Caco-2 (cell line): ENCODE measurements around the gene FGF22. TPM values are rescaled to one million over a fixed set of nuclear protein-coding genes. Genes with fewer than 3 reads are reported as not detected.

ENCODE experiments used
- BruUV-seq: library from RNA; stranded (reverse); fragments of 400-500 nt; replicated peaks from 2 replicates; lab custom pipeline; 2021; lab: Mats Ljungman, UMichigan
- CTCF ChIA-PET: fragments of 300-600 bp; sonication (Branson Sonifier 250); formaldehyde crosslinking; loops from one replicate; lab custom pipeline; 2022; ENCODE audit warnings: antibody characterized with exemption; lab: Charles Lee
- POLR2A ChIA-PET: fragments of 300-600 bp; sonication (Branson Sonifier 250); formaldehyde crosslinking; loops from one replicate; lab custom pipeline; 2022; ENCODE audit warnings: antibody characterized with exemption; lab: Charles Lee
- DNase-seq, 2 experiments: peaks; one replicate each; pipeline versions ENCODE4 v3.0.0 to v3.0.0-alpha.2; 2020 to 2022
- H3K27me3 ChIP-seq: replicated peaks from 2 replicates; pipeline ENCODE4 v1.6.0; 2011; ENCODE audit warnings: low read length; ENCODE audit not compliant: control insufficient read depth, insufficient read depth
- H3K36me3 ChIP-seq: 2 replicates; pipeline ENCODE4 v1.5.1; 2011; ENCODE audit warnings: low read length; ENCODE audit not compliant: control insufficient read depth, insufficient read depth
- H3K4me1 ChIP-seq: fragments of 250-450 bp; sonication (Bioruptor Pico); 2 replicates; pipeline ENCODE4 v1.5.1; 2020; ENCODE audit warnings: mild to moderate bottlenecking
- H3K4me3 ChIP-seq: 2 replicates; pipeline ENCODE4 v1.5.1; 2011; ENCODE audit warnings: low read depth, mild to moderate bottlenecking, control low read depth, low read length
- H3K9me3 ChIP-seq: fragments of 250-450 bp; sonication (Bioruptor Pico); 2 replicates; pipeline ENCODE4 v1.5.1; 2020; ENCODE audit warnings: mild to moderate bottlenecking, moderate library complexity
- H3K27ac Mint-ChIP-seq: one replicate; pipeline ENCODE4 v1.8.0; 2022; ENCODE audit warnings: mixed read lengths; ENCODE audit not compliant: unreplicated experiment
- H3K27me3 Mint-ChIP-seq: one replicate; pipeline ENCODE4 v1.8.0; 2022; ENCODE audit warnings: mixed read lengths; ENCODE audit not compliant: insufficient read depth, unreplicated experiment
- H3K36me3 Mint-ChIP-seq: one replicate; pipeline ENCODE4 v1.8.0; 2022; ENCODE audit warnings: mild to moderate bottlenecking, mixed read lengths; ENCODE audit not compliant: insufficient read depth, unreplicated experiment
- H3K4me1 Mint-ChIP-seq: one replicate; pipeline ENCODE4 v1.8.0; 2022; ENCODE audit warnings: low read depth, mixed read lengths; ENCODE audit not compliant: unreplicated experiment
- H3K4me3 Mint-ChIP-seq: one replicate; pipeline ENCODE4 v1.8.0; 2022; ENCODE audit warnings: mild to moderate bottlenecking, moderate library complexity, mixed read lengths; ENCODE audit not compliant: unreplicated experiment
- H3K9me3 Mint-ChIP-seq: one replicate; pipeline ENCODE4 v1.8.0; 2022; ENCODE audit warnings: mixed read lengths; ENCODE audit not compliant: unreplicated experiment
- CTCF ChIP-seq, 2 experiments: fragments of 200-600 bp in 1 of 2; IDR thresholded peaks; 1 replicate in 1 of 2; 2 replicates in 1 of 2; pipeline versions ENCODE4 v1.5.1 to v1.8.0; 2011 to 2022; ENCODE audit warnings: antibody characterized with exemption in 1 of 2, control low read depth in 1 of 2, inconsistent platforms in 1 of 2, low read depth in 1 of 2, low read length in 1 of 2, mild to moderate bottlenecking in 1 of 2, moderate library complexity in 1 of 2; ENCODE audit not compliant: insufficient read depth in 1 of 2, severe bottlenecking in 1 of 2, unreplicated experiment in 1 of 2
- intact Hi-C: fragments of 100-400 bp; cut with micrococcal nuclease; formaldehyde crosslinking; loops from one replicate; pipeline ENCODE4 v1.10.0; 2022; ENCODE audit not compliant: unreplicated experiment
- total RNA-seq: library from RNA; stranded (reverse); gene quantifications from 2 replicates; pipeline ENCODE4 v1.2.3, GENCODE V29; 2022

FGF22 gene
- total RNA-seq, 1 experiment from 2014 or later = 0.68 TPM

DNA sequence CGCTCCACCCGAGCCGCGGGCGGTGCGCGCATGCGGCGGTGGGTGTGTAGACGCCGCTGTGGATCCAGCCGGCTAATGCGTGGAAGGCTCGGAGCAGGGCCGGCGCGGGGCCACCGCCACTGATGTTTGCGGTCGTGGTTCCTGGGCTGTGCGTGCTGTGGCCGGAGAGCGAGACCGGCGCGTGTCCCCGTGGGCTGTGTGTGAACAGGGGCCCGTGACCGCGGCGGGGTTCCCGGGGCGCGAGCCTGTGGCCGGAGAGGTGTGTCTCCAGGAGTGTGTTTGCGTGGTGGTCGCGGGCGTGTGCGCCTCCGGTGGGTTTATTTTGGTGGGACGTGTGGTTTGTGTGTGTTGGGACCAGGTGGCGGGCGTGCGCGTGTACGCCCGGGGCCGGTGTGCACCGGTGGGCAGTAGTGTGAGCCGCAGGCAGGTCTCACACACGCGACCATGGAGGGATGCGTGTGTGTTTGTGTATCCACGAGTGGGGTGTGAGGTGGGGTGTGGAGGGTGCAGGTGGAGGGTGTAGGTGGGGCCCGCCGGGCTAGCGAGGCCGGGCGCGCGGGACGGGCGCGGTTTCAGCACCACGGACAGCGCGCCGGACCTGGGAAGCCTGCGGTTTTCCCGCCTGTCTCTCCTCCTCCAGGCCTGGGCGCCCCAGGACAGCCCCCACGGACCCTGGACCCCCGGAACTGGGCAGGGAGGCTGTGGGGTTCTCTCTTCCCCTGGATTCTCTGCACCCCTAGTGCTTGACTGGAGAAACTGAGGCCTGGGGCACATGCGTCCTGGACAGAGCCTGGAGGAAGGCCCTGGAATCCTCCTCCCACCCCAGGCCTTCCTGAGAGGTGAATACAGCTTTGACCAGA lies 48.4 kb upstream of the FGF22 start:
- no TSS peak for BruUV-seq
- H3K4me3 ChIP-seq = no peak overlapping the region
- Mint-ChIP-seq H3K9me3 (no peaks in the 10 kb centered on the region), H3K36me3 (peaks cover 11% of the 10 kb centered on the region), H3K4me3 (no peak overlapping the region), H3K4me1 (no peaks in the 10 kb centered on the region), H3K27ac (no peak overlapping the region), H3K27me3 (peaks cover 7% of the 10 kb centered on the region)
- peaks cover 19% of the 10 kb centered on the region for H3K4me1 ChIP-seq
- CTCF ChIA-PET = no interaction called here
- peak in 1 of 2 experiments; percentile 62 for DNase-seq
- H3K36me3 ChIP-seq = no peaks in the 10 kb centered on the region
- intact Hi-C loops = no loop called here
- H3K27me3 ChIP-seq = 0 out of 2 replicates have a peak, but pooled peaks cover 2% of the 10 kb centered on the region
- POLR2A ChIA-PET = no interaction called here
- no peak for TF ChIP-seq CTCF (IDR thresholded peaks at IDR 0.05; ENCODE audit: insufficient read depth in 1 of 2, low read depth in 1 of 2, low read length in 1 of 2, severe bottlenecking in 1 of 2, unreplicated experiment in 1 of 2)
- no peaks in the 10 kb centered on the region for H3K9me3 ChIP-seq

DNA sequence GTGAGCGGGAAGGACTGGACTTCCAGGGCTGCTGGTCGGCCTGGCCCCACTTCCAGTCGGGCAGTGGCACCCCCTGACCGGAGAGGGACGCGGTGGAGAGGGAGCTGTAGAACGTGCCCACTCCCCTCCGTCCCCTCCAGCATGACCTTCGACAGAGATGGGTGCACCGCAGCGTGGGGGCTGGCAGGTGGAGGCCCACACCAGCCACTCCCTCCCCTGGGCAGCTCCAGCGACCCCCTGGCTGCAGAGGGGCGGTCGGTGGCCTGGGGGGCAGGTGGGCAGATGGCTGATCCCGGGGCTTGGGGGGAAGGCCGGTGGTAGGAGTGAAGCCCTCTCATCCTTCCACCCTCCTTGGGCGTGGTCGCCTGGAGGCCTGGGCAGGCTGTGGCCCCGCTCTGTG lies 47.6 kb upstream of the FGF22 start:
- no peaks in the 10 kb centered on the region for H3K9me3 ChIP-seq
- H3K27me3 ChIP-seq = 0 out of 2 replicates have a peak, but pooled peaks cover 2% of the 10 kb centered on the region
- Mint-ChIP-seq H3K4me3 (no peak overlapping the region), H3K36me3 (peaks cover 6% of the 10 kb centered on the region), H3K27ac (no peak overlapping the region), H3K27me3 (peaks cover 7% of the 10 kb centered on the region), H3K9me3 (no peaks in the 10 kb centered on the region), H3K4me1 (no peaks in the 10 kb centered on the region)
- H3K4me3 ChIP-seq = no peak overlapping the region
- CTCF ChIA-PET = no interaction called here
- no peaks in the 10 kb centered on the region for H3K36me3 ChIP-seq
- intact Hi-C loops = no loop called here
- DNase-seq = no peak
- BruUV-seq = no TSS peak
- no peak for TF ChIP-seq CTCF (IDR thresholded peaks at IDR 0.05; ENCODE audit: insufficient read depth in 1 of 2, low read depth in 1 of 2, low read length in 1 of 2, severe bottlenecking in 1 of 2, unreplicated experiment in 1 of 2)
- POLR2A ChIA-PET = no interaction called here
- H3K4me1 ChIP-seq = peaks cover 19% of the 10 kb centered on the region

GRCh38 chr19:593055-593454 lies 46.6 kb upstream of the FGF22 start:
- Histone ChIP-seq H3K36me3 (no peaks in the 10 kb centered on the region), H3K4me3 (no peak overlapping the region), H3K4me1 (peaks cover 19% of the 10 kb centered on the region), H3K9me3 (no peaks in the 10 kb centered on the region), H3K27me3 (0 out of 2 replicates have a peak, but pooled peaks cover 2% of the 10 kb centered on the region)
- H3K4me1 Mint-ChIP-seq = no peaks in the 10 kb centered on the region
- no peaks in the 10 kb centered on the region for H3K9me3 Mint-ChIP-seq
- BruUV-seq = no TSS peak
- ChIA-PET POLR2A (no interaction called here), CTCF (no interaction called here)
- no peak overlapping the region for H3K27ac Mint-ChIP-seq
- intact Hi-C loops = no loop called here
- H3K4me3 Mint-ChIP-seq = no peak overlapping the region
- TF ChIP-seq CTCF (IDR thresholded peaks at IDR 0.05; ENCODE audit: insufficient read depth in 1 of 2, low read depth in 1 of 2, low read length in 1 of 2, severe bottlenecking in 1 of 2, unreplicated experiment in 1 of 2) = no peak
- peaks cover 6% of the 10 kb centered on the region for H3K36me3 Mint-ChIP-seq
- no peak for DNase-seq
- H3K27me3 Mint-ChIP-seq = peaks cover 7% of the 10 kb centered on the region
